Fibroblast of lung (primary cell): ENCODE measurements around the gene PICALM. TPM values are rescaled to one million over a fixed set of nuclear protein-coding genes. Genes with fewer than 3 reads are reported as not detected.

Source experiments
- DNase-seq, 2 donors: peaks; one replicate each; pipeline versions ENCODE4 v3.0.0 to v3.0.0-alpha.2; 2010; ENCODE audit warnings: low read depth in 2 of 2
- H2AFZ ChIP-seq: 2 replicates; pipeline ENCODE4 v1.5.1; 2012; ENCODE audit warnings: low read length, control low read depth, inconsistent platforms
- H3K27ac ChIP-seq: 2 replicates; pipeline ENCODE4 v1.5.1; 2011; ENCODE audit warnings: low read length, control low read depth; ENCODE audit not compliant: insufficient read depth
- H3K27me3 ChIP-seq: 2 replicates; pipeline ENCODE4 v1.5.1; 2011; ENCODE audit warnings: mild to moderate bottlenecking, low read length; ENCODE audit not compliant: control insufficient read depth, insufficient read depth
- H3K36me3 ChIP-seq: 2 replicates; pipeline ENCODE4 v1.5.1; 2011; ENCODE audit warnings: low read length; ENCODE audit not compliant: control insufficient read depth, insufficient read depth
- H3K4me1 ChIP-seq: 2 replicates; pipeline ENCODE4 v1.5.1; 2011; ENCODE audit warnings: low read length; ENCODE audit not compliant: control insufficient read depth, insufficient read depth; ENCODE audit errors: extremely low read depth
- H3K4me2 ChIP-seq: 2 replicates; pipeline ENCODE4 v1.5.1; 2011; ENCODE audit warnings: low read length, control low read depth; ENCODE audit not compliant: insufficient read depth; ENCODE audit errors: extremely low read depth
- H3K4me3 ChIP-seq, 4 experiments: fragments of 200-600 bp in 1 of 4; sonication (generic) in 1 of 4; replicated peaks in 1 of 4; 2 replicates each; pipeline ENCODE4 v1.5.1; 2011 to 2016; ENCODE audit warnings: low read length in 4 of 4, low read depth in 3 of 4, mild to moderate bottlenecking in 3 of 4, control low read depth in 2 of 4, inconsistent platforms in 1 of 4, mixed read lengths in 1 of 4; ENCODE audit not compliant: insufficient read depth in 1 of 4; ENCODE audit errors: control extremely low read depth in 1 of 4
- H3K79me2 ChIP-seq: 2 replicates; pipeline ENCODE4 v1.5.1; 2012; ENCODE audit warnings: mild to moderate bottlenecking, low read length, inconsistent platforms; ENCODE audit not compliant: control insufficient read depth, insufficient read depth
- H3K9ac ChIP-seq: 2 replicates; pipeline ENCODE4 v1.5.1; 2011; ENCODE audit warnings: mild to moderate bottlenecking, low read length, control low read depth; ENCODE audit not compliant: insufficient read depth
- H3K9me3 ChIP-seq: 2 replicates; pipeline ENCODE4 v1.5.1; 2012; ENCODE audit warnings: low read depth, low read length; ENCODE audit not compliant: control insufficient read depth, insufficient read depth
- H4K20me1 ChIP-seq: 2 replicates; pipeline ENCODE4 v1.5.1; 2011; ENCODE audit warnings: low read length; ENCODE audit not compliant: control insufficient read depth, insufficient read depth; ENCODE audit errors: extremely low read depth
- EZH2 ChIP-seq: IDR thresholded peaks from 2 replicates; pipeline ENCODE4 v1.5.1; 2012; ENCODE audit warnings: low read length, control low read depth, mild to moderate bottlenecking; ENCODE audit errors: missing control alignments
- polyA plus RNA-seq, 2 donors: library from polyadenylated mRNA; depleted of rRNA in 1 of 2; stranded (reverse) in 1 of 2; unstranded in 1 of 2; fragments of >200 nt; gene quantifications; 2 replicates each; pipeline ENCODE4 v1.2.1, GENCODE V29; 2011 to 2012; ENCODE audit warnings: missing spikeins in 1 of 2
- total RNA-seq: library from RNA; depleted of rRNA; stranded (reverse); fragments of >200 nt; gene quantifications from 2 replicates; pipeline ENCODE4 v1.2.1, GENCODE V29; 2014
- TF ChIP-seq, protein P1 (sequence below), 2 donors: IDR thresholded peaks in 1 of 2; conservative IDR thresholded peaks in 1 of 2; 1 replicate in 1 of 2; 2 replicates in 1 of 2; pipeline ENCODE4 v1.5.1; 2011 to 2012; ENCODE audit warnings: low read length in 2 of 2, control low read depth in 1 of 2, inconsistent platforms in 1 of 2, low read depth in 1 of 2, mild to moderate bottlenecking in 1 of 2

Gene PICALM
- total and polyA plus RNA-seq, 2 donors (not counting 1 experiment from before 2014, with no cell fraction given), result 291 to 322 TPM

DNA sequence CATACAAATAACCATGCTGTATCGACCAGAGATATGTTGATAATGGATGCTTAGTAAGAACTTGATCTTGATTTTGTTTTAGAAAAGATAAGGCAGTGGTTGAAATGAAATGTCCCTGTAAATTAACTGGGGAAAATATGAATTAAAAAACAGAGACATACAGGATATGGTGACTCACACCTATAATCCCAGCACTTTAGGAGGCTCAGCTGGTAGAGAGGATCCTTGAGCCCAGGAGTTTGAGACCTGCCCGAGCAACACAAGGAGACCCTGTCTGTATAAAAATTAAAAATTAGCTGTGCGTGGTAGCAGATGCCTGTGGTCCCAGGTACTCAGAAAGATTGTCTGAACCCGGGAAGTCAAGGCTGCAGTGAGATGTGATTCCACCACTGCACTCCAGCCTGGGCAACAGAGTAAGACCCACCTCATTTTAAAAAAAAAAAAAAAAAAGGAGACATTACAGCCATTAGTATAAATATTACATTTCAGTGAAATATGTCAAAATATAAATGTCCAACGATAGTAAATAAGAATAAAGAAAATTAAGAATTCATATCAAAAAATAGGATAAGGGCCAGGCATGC is 4.6 kb downstream of the PICALM start:
- no peaks in the 10 kb centered on the region for H3K36me3 ChIP-seq
- no peaks in the 10 kb centered on the region for H3K27me3 ChIP-seq
- H3K4me2 ChIP-seq, result peak overlapping the region; percentile 78
- peaks cover 9% of the 10 kb centered on the region for H3K4me1 ChIP-seq
- peak in 1 of 2 donors; percentile 49 for DNase-seq
- H2AFZ ChIP-seq, result no peak overlapping the region
- H4K20me1 ChIP-seq, result peaks cover 11% of the 10 kb centered on the region
- peaks cover 96% of the 10 kb centered on the region for H3K79me2 ChIP-seq
- no peaks in the 10 kb centered on the region for H3K9me3 ChIP-seq
- TF ChIP-seq, protein P1, sequence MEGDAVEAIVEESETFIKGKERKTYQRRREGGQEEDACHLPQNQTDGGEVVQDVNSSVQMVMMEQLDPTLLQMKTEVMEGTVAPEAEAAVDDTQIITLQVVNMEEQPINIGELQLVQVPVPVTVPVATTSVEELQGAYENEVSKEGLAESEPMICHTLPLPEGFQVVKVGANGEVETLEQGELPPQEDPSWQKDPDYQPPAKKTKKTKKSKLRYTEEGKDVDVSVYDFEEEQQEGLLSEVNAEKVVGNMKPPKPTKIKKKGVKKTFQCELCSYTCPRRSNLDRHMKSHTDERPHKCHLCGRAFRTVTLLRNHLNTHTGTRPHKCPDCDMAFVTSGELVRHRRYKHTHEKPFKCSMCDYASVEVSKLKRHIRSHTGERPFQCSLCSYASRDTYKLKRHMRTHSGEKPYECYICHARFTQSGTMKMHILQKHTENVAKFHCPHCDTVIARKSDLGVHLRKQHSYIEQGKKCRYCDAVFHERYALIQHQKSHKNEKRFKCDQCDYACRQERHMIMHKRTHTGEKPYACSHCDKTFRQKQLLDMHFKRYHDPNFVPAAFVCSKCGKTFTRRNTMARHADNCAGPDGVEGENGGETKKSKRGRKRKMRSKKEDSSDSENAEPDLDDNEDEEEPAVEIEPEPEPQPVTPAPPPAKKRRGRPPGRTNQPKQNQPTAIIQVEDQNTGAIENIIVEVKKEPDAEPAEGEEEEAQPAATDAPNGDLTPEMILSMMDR (conservative IDR thresholded peaks at IDR 0.05 in 1 of 2, IDR thresholded peaks at IDR 0.05 in 1 of 2; ENCODE audit: low read depth in 1 of 2, low read length in 2 of 2), result no peak
- no peak for TF ChIP-seq EZH2
- H3K9ac ChIP-seq, result peak overlapping the region; percentile 35
- peak overlapping the region; percentile 52 for H3K27ac ChIP-seq
- peak overlapping the region in 3 of 4 experiments; percentile 5 to 84 (median 30) for H3K4me3 ChIP-seq

DNA sequence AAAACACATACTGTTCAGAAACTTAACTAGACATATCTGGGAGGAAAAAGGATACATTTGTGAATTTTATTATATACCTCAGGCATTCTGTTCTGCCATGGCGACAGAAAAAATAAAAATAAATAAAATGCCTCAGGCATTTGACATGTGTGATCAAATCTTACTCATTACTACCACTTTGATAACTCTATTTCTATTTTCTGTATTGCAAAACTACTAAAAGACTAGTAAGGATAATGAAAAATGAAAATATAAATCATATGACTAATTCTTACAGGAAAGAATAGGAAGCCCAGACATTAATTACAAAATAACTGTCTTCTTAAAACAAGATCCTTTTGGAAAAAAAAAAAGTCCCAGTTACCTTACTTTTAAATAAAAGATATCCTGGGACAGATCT is 5.3 kb downstream of the PICALM start:
- H3K9ac ChIP-seq, result no peak overlapping the region
- H3K27ac ChIP-seq, result peak overlapping the region; percentile 66
- peaks cover 100% of the 10 kb centered on the region for H3K79me2 ChIP-seq
- no peak overlapping the region for H2AFZ ChIP-seq
- no peaks in the 10 kb centered on the region for H3K9me3 ChIP-seq
- no peaks in the 10 kb centered on the region for H3K36me3 ChIP-seq
- TF ChIP-seq, protein P1 (conservative IDR thresholded peaks at IDR 0.05 in 1 of 2, IDR thresholded peaks at IDR 0.05 in 1 of 2; ENCODE audit: low read depth in 1 of 2, low read length in 2 of 2), result no peak
- TF ChIP-seq EZH2, result no peak
- H3K4me1 ChIP-seq, result peaks cover 9% of the 10 kb centered on the region
- H3K27me3 ChIP-seq, result no peaks in the 10 kb centered on the region
- H4K20me1 ChIP-seq, result peaks cover 15% of the 10 kb centered on the region
- DNase-seq, result peak in 1 of 2 donors; percentile 39
- peak overlapping the region; percentile 78 for H3K4me2 ChIP-seq
- H3K4me3 ChIP-seq, result peak overlapping the region in 3 of 4 experiments; percentile 5 to 84 (median 30)

DNA sequence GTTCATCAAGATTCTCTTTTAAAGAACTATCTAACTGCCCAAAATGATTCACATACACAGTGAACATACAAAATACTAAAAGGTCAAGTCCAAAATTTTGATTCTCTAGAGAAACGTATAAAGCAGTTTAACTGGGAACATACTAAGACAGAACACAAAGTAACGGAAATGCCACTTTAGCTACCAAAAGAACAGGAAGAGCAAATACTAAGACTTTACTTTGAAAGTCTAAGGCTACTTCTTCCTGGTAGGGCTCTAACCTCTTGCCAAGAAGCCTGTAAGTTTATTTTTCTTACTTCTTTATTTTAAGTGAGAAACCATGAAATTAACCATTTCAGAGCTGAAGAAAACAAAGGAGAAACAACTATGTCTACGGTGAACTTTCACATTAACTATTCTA is 6.2 kb downstream of the PICALM start:
- peaks cover 15% of the 10 kb centered on the region for H4K20me1 ChIP-seq
- no peak overlapping the region for H2AFZ ChIP-seq
- no peaks in the 10 kb centered on the region for H3K9me3 ChIP-seq
- peaks cover 9% of the 10 kb centered on the region for H3K4me1 ChIP-seq
- H3K4me3 ChIP-seq, result peak overlapping the region in 2 of 4 experiments; percentile 3 to 21
- DNase-seq, result peak in 1 of 2 donors; percentile 40
- peaks cover 100% of the 10 kb centered on the region for H3K79me2 ChIP-seq
- H3K36me3 ChIP-seq, result no peaks in the 10 kb centered on the region
- peak overlapping the region; percentile 72 for H3K4me2 ChIP-seq
- peak overlapping the region; percentile 66 for H3K27ac ChIP-seq
- no peaks in the 10 kb centered on the region for H3K27me3 ChIP-seq
- TF ChIP-seq EZH2, result no peak
- TF ChIP-seq, protein P1 (conservative IDR thresholded peaks at IDR 0.05 in 1 of 2, IDR thresholded peaks at IDR 0.05 in 1 of 2; ENCODE audit: low read depth in 1 of 2, low read length in 2 of 2), result no peak
- H3K9ac ChIP-seq, result no peak overlapping the region
